ENCODE measurements around the gene DYSF. TPM values are rescaled to one million over a fixed set of nuclear protein-coding genes. Genes with fewer than 3 reads are reported as not detected.

The DYSF gene
- total RNA-seq, 1 donor from 2014 or later = 0.13 TPM

DNA sequence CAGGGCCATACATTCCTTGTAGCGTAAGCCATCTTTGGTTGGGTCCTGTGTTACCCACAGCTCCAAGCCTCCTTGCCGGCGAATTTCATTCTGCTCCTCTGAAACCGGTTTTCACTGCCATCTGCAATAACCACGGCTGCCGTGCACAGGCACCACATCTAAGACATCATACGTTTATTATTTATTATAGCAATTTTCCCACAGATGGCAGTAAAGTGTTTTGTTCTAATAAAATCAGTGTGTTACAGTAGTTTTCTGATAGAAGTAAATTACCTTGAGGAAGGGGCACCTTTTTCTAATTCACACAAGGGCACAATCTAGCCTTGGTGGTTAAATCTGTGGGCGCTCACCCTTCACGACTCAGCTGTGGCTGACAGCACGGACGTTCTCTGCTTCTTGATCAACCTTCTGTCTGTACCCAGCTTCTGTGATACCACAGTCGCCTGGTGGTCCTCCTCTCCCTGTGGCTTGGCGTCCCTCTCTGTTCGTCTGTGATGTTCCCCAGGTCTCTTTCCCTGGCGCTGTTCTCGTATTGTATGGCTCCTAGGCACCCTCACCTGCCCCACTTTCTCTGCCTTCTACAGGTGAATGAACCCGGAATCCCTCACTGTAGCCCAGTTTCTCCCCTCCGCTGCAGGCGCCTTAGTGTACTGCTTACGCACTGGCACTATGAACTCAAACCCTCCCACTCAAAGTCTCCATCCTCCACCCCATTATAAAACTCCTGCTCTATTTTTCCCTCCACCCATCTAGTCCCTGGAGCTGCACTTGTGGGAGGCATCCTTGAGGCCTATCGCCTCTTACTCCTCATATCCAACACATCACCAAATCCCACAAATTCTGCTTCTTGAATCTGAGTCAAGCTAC lies 236.8 kb downstream of the DYSF start:
- intact Hi-C loops (cut with micrococcal nuclease) = no loop called here
- ChIA-PET CTCF (no interaction called here), POLR2A (no interaction called here)
- DNase-seq = no peak
- Mint-ChIP-seq H3K4me3 (no peak overlapping the region), H3K27me3 (peaks cover 3% of the 10 kb centered on the region), H3K27ac (no peak overlapping the region), H3K9me3 (no peaks in the 10 kb centered on the region), H3K4me1 (no peaks in the 10 kb centered on the region), H3K36me3 (ENCODE audit: low read depth) (no peaks in the 10 kb centered on the region)
- no peak for ATAC-seq (ENCODE audit: low read depth)
- TF ChIP-seq, protein P1, sequence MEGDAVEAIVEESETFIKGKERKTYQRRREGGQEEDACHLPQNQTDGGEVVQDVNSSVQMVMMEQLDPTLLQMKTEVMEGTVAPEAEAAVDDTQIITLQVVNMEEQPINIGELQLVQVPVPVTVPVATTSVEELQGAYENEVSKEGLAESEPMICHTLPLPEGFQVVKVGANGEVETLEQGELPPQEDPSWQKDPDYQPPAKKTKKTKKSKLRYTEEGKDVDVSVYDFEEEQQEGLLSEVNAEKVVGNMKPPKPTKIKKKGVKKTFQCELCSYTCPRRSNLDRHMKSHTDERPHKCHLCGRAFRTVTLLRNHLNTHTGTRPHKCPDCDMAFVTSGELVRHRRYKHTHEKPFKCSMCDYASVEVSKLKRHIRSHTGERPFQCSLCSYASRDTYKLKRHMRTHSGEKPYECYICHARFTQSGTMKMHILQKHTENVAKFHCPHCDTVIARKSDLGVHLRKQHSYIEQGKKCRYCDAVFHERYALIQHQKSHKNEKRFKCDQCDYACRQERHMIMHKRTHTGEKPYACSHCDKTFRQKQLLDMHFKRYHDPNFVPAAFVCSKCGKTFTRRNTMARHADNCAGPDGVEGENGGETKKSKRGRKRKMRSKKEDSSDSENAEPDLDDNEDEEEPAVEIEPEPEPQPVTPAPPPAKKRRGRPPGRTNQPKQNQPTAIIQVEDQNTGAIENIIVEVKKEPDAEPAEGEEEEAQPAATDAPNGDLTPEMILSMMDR (IDR thresholded peaks at IDR 0.05) = no peak

DNA sequence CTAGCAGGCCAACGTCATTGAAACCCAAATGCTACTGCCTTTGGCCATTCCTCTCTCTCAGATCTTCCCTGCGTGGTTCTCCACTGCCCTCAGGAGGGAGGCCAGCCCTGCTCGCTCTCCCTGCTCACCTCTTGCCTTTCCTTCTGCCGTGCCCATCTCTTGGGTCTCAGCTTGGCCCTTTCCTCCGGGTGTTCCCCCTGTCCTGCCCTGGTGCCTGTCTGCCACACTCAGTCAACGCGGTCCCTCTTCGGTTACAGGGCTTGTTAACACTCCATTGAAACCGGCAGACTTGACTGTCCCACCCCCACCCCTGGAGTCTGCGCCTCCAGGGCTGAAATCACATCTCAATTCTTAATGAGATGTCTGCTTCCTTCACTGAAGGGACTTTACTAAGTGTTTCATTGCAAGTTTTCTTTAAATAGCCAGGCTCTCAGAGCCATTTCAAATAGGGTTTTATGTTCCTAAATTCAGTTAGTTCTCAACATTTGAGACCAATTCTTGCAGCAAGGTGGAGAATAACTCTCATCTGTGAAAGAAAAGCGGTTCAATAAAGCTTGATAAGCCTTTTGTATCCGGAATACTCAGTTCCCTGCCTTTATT lies 237.6 kb downstream of the DYSF start:
- DNase-seq (no peak), ATAC-seq (ENCODE audit: low read depth) (no peak)
- intact Hi-C loops (cut with micrococcal nuclease) = no loop called here
- Mint-ChIP-seq H3K9me3 (no peaks in the 10 kb centered on the region), H3K27me3 (peaks cover 3% of the 10 kb centered on the region), H3K4me1 (no peaks in the 10 kb centered on the region), H3K4me3 (no peak overlapping the region), H3K27ac (no peak overlapping the region), H3K36me3 (ENCODE audit: low read depth) (no peaks in the 10 kb centered on the region)
- TF ChIP-seq, protein P1 (IDR thresholded peaks at IDR 0.05) = no peak
- ChIA-PET POLR2A (no interaction called here), CTCF (no interaction called here)

DNA sequence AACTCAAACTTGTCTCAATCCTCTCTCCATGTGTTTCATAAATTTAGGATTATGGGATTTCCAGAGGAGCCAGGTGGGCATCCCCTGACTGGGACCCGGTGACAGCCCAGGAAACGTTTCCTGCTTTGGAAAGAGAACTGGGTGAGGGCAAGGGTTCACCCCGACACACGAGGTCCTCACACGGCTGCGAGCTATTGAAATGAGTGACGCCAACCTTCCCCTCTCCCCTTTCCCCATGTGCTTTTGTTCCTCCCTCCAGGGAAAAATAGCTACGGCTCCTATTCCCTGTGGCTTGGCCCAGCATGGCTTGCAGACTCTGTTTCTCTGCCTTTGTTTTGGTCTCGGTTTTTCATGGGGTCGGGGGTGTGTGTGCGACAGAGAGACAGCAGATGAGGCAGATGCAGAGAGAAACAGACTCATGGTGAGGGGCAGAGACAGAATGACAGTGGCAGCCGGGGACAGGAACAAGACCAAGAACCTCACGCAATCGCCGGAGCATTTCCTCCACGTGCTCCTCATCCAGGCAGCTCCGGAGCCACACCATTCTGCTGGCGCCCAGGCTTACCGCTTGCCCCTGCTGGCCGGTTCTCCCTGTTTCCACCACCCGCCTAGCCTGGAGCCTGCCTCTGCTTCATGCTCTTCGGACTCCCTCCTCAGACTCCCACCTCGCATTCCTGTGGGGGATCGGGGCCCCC lies 238.5 kb downstream of the DYSF start:
- no peak for ATAC-seq (ENCODE audit: low read depth)
- no peak overlapping the region for H3K4me3 Mint-ChIP-seq
- intact Hi-C loops (cut with micrococcal nuclease) = no loop called here

DNA sequence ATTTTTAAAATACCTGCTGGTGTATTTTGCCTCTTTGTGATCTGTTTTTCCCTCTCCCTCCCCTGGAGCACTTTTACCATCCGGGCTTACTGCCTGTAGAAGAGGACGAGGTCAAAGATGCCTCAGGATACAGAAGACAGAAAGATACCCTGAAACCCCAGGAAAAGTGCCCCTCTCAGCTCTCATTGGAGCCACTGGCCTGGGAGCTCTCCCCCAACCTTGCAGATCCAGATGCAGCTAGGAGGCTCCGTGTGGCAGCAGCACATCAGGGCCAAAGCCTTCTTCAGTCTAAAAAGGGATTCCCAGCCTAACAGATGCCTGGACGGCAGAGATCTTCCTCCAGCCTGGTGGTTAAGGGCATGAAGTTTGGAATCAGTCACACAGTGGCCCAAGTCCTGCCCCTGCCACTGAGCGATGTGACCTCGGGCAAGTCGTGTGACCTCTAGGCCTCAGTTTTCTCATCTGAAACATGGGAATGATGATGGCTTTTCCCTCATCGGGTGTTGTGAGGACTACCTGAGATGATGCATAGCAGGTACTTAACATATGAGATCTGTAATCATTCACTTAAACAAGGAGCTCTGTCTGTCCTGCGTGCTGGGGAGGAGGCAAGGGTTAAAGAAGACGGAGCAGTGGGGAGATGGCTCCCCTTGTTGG lies 239.4 kb downstream of the DYSF start:
- no peak for DNase-seq
- CTCF ChIA-PET = no interaction called here
- intact Hi-C loops (cut with micrococcal nuclease) = no loop called here

More for the DNA sequence above, 238.5 kb downstream of the DYSF start:
- CTCF ChIA-PET = no interaction called here
- Mint-ChIP-seq H3K9me3 (no peaks in the 10 kb centered on the region), H3K27me3 (peaks cover 3% of the 10 kb centered on the region), H3K36me3 (ENCODE audit: low read depth) (no peaks in the 10 kb centered on the region), H3K27ac (no peak overlapping the region), H3K4me1 (no peaks in the 10 kb centered on the region)
- DNase-seq = no peak
- TF ChIP-seq, protein P1 (IDR thresholded peaks at IDR 0.05) = no peak
- POLR2A ChIA-PET = no interaction called here

More for the DNA sequence above, 239.4 kb downstream of the DYSF start:
- H3K4me1 Mint-ChIP-seq = no peaks in the 10 kb centered on the region
- peaks cover 3% of the 10 kb centered on the region for H3K27me3 Mint-ChIP-seq
- no peak overlapping the region for H3K27ac Mint-ChIP-seq
- H3K36me3 Mint-ChIP-seq (ENCODE audit: low read depth) = no peaks in the 10 kb centered on the region
- ATAC-seq (ENCODE audit: low read depth) = no peak
- POLR2A ChIA-PET = no interaction called here
- no peaks in the 10 kb centered on the region for H3K9me3 Mint-ChIP-seq
- no peak overlapping the region for H3K4me3 Mint-ChIP-seq
- TF ChIP-seq, protein P1 (IDR thresholded peaks at IDR 0.05) = no peak
